Keratinocyte (primary cell): ENCODE results near the gene HORMAD2. TPM values are rescaled to one million over a fixed set of nuclear protein-coding genes. Genes with fewer than 3 reads are reported as not detected.

ENCODE experiments used
- DNase-seq: peaks from one replicate; pipeline ENCODE4 v3.0.0-alpha.2; 2011; ENCODE audit warnings: low read depth, missing footprints, low spot score
- FAIRE-seq: peaks from 2 replicates; lab custom pipeline; 2011; peaks lifted over from hg19 to GRCh38; lab: Jason Lieb, UNC
- H2AFZ ChIP-seq: 2 replicates; pipeline ENCODE4 v1.6.0; 2012; ENCODE audit warnings: low read length, control low read depth, inconsistent platforms; ENCODE audit not compliant: control insufficient read depth
- H3K27ac ChIP-seq: 2 replicates; pipeline ENCODE4 v1.5.1; 2011; ENCODE audit warnings: low read length; ENCODE audit not compliant: control insufficient read depth, insufficient read depth
- H3K27me3 ChIP-seq: 3 replicates; pipeline ENCODE4 v1.6.0; 2011; ENCODE audit warnings: low read length; ENCODE audit not compliant: control insufficient read depth, insufficient read depth; ENCODE audit errors: extremely low read depth
- H3K36me3 ChIP-seq, 2 experiments: 2 replicates in 1 of 2; 3 replicates in 1 of 2; pipeline ENCODE4 v1.5.1; 2011; ENCODE audit warnings: low read length in 2 of 2, mild to moderate bottlenecking in 1 of 2; ENCODE audit not compliant: control insufficient read depth in 2 of 2, insufficient read depth in 2 of 2; ENCODE audit errors: extremely low read depth in 1 of 2
- H3K4me1 ChIP-seq: 3 replicates; pipeline ENCODE4 v1.5.1; 2011; ENCODE audit warnings: low read length; ENCODE audit not compliant: control insufficient read depth, insufficient read depth; ENCODE audit errors: extremely low read depth
- H3K4me2 ChIP-seq: 3 replicates; pipeline ENCODE4 v1.6.0; 2011; ENCODE audit warnings: low read depth, low read length; ENCODE audit not compliant: control insufficient read depth, insufficient read depth; ENCODE audit errors: extremely low read depth
- H3K4me3 ChIP-seq, 3 experiments: fragments of 200-600 bp in 1 of 3; sonication (generic) in 1 of 3; 2 replicates in 2 of 3; 3 replicates in 1 of 3; pipeline ENCODE4 v1.5.1; 2011 to 2016; ENCODE audit warnings: low read length in 3 of 3, mild to moderate bottlenecking in 3 of 3, control low read depth in 2 of 3, inconsistent platforms in 1 of 3, low read depth in 1 of 3, mixed read lengths in 1 of 3, mixed run types in 1 of 3, moderate library complexity in 1 of 3; ENCODE audit not compliant: control insufficient read depth in 2 of 3, insufficient read depth in 2 of 3; ENCODE audit errors: extremely low read depth in 1 of 3
- H3K79me2 ChIP-seq: 2 replicates; pipeline ENCODE4 v1.6.0; 2012; ENCODE audit warnings: low read length; ENCODE audit not compliant: control insufficient read depth, insufficient read depth
- H3K9ac ChIP-seq: 3 replicates; pipeline ENCODE4 v1.6.0; 2011; ENCODE audit warnings: low read length; ENCODE audit not compliant: control insufficient read depth, insufficient read depth; ENCODE audit errors: extremely low read depth
- H3K9me1 ChIP-seq: 3 replicates; pipeline ENCODE4 v1.6.0; 2011; ENCODE audit warnings: low read length; ENCODE audit not compliant: control insufficient read depth, insufficient read depth; ENCODE audit errors: extremely low read depth
- H3K9me3 ChIP-seq: 2 replicates; pipeline ENCODE4 v1.5.1; 2012; ENCODE audit warnings: low read depth, low read length; ENCODE audit not compliant: control insufficient read depth
- H4K20me1 ChIP-seq: 3 replicates; pipeline ENCODE4 v1.6.0; 2011; ENCODE audit warnings: low read length; ENCODE audit not compliant: control insufficient read depth, insufficient read depth; ENCODE audit errors: extremely low read depth
- CTCF ChIP-seq, 3 experiments: IDR thresholded peaks in 1 of 3; conservative IDR thresholded peaks in 1 of 3; optimal IDR thresholded peaks in 1 of 3; 2 replicates in 2 of 3; 3 replicates in 1 of 3; pipeline versions ENCODE3 to v1.5.1; 2011; ENCODE audit warnings: low read length in 3 of 3, mild to moderate bottlenecking in 3 of 3, moderate library complexity in 2 of 3, control low read depth in 1 of 3, inconsistent platforms in 1 of 3; ENCODE audit not compliant: insufficient read depth in 2 of 3; ENCODE audit errors: extremely low read depth in 1 of 3
- EZH2 ChIP-seq: IDR thresholded peaks from one replicate; pipeline ENCODE4 v1.6.1; 2012; ENCODE audit warnings: inconsistent platforms, mild to moderate bottlenecking, low read length, moderate library complexity
- dilution Hi-C: fragments of 300-500 bp; cut with MboI; formaldehyde crosslinking; loops from one replicate; pipeline ENCODE4 v1.7.0; 2020; ENCODE audit warnings: low sequenced_read_pairs; ENCODE audit not compliant: extremely low pct_ligation_motif_present
- polyA plus RNA-seq, 5 experiments: library from polyadenylated mRNA; depleted of rRNA in 3 of 5; stranded (reverse) in 3 of 5; stranded (forward) in 1 of 5; unstranded in 1 of 5; fragments of >200 nt; gene quantifications; 1 replicate in 1 of 5; 2 replicates in 3 of 5; 3 replicates in 1 of 5; pipeline versions ENCODE4 v1.2.1 to v1.2.3, GENCODE V29; 2011 to 2012; ENCODE audit warnings: missing spikeins in 2 of 5, low read depth in 1 of 5, low replicate concordance in 1 of 5

Gene HORMAD2
- polyA plus RNA-seq, 1 donor (not counting 4 experiments of a cell fraction or from before 2014, with no cell fraction given): not detected

- dilution Hi-C loops: no loop called here
- no peak overlapping the region for H2AFZ ChIP-seq
- H3K9me3 ChIP-seq: no peaks in the 10 kb centered on the region
- H4K20me1 ChIP-seq: no peaks in the 10 kb centered on the region
- FAIRE-seq (no peak), DNase-seq (no peak)
- H3K9ac ChIP-seq: no peak overlapping the region
- TF ChIP-seq CTCF (optimal IDR thresholded peaks at IDR 0.05 in 1 of 3, IDR thresholded peaks at IDR 0.05 in 1 of 3, conservative IDR thresholded peaks at IDR 0.05 in 1 of 3; ENCODE audit: extremely low read depth in 1 of 3, insufficient read depth in 2 of 3, low read length in 3 of 3): no peak
- H3K27me3 ChIP-seq: no peaks in the 10 kb centered on the region
- H3K9me1 ChIP-seq: no peaks in the 10 kb centered on the region
- no peaks in the 10 kb centered on the region for H3K79me2 ChIP-seq
- no peak overlapping the region for H3K4me2 ChIP-seq
- H3K4me3 ChIP-seq: no peak overlapping the region
- H3K36me3 ChIP-seq: no peaks in the 10 kb centered on the region
- peaks cover 11% of the 10 kb centered on the region for H3K4me1 ChIP-seq
- no peak overlapping the region for H3K27ac ChIP-seq
Measured at GRCh38 chr22:30117256-30117655, 37.0 kb downstream of the HORMAD2 start.

GRCh38 chr22:30118291-30118690 is 38.0 kb downstream of the HORMAD2 start:
- Histone ChIP-seq H4K20me1 (no peaks in the 10 kb centered on the region), H3K9me1 (no peaks in the 10 kb centered on the region), H3K36me3 (no peaks in the 10 kb centered on the region), H3K4me3 (no peak overlapping the region), H2AFZ (no peak overlapping the region), H3K79me2 (no peaks in the 10 kb centered on the region), H3K9ac (no peak overlapping the region), H3K27ac (no peak overlapping the region), H3K9me3 (no peaks in the 10 kb centered on the region), H3K27me3 (no peaks in the 10 kb centered on the region), H3K4me1 (peaks cover 11% of the 10 kb centered on the region), H3K4me2 (no peak overlapping the region)
- DNase-seq (no peak), FAIRE-seq (no peak)
- dilution Hi-C loops: no loop called here
- TF ChIP-seq EZH2: no peak

- no peaks in the 10 kb centered on the region for H3K9me3 ChIP-seq
- no peak overlapping the region for H3K4me3 ChIP-seq
- H3K79me2 ChIP-seq: no peaks in the 10 kb centered on the region
- no peak overlapping the region for H3K9ac ChIP-seq
- dilution Hi-C loops: no loop called here
- DNase-seq: no peak
- no peaks in the 10 kb centered on the region for H3K9me1 ChIP-seq
- no peaks in the 10 kb centered on the region for H4K20me1 ChIP-seq
- TF ChIP-seq EZH2: no peak
- TF ChIP-seq CTCF (optimal IDR thresholded peaks at IDR 0.05 in 1 of 3, IDR thresholded peaks at IDR 0.05 in 1 of 3, conservative IDR thresholded peaks at IDR 0.05 in 1 of 3; ENCODE audit: extremely low read depth in 1 of 3, insufficient read depth in 2 of 3, low read length in 3 of 3): no peak
- FAIRE-seq: no peak
- H3K4me2 ChIP-seq: no peak overlapping the region
- H2AFZ ChIP-seq: no peak overlapping the region
- H3K27ac ChIP-seq: no peak overlapping the region
- no peaks in the 10 kb centered on the region for H3K36me3 ChIP-seq
- H3K27me3 ChIP-seq: no peaks in the 10 kb centered on the region
- no peaks in the 10 kb centered on the region for H3K4me1 ChIP-seq
Measured at GRCh38 chr22:30121960-30122359, 41.7 kb downstream of the HORMAD2 start.
